OCI-LY1 (cell line): ENCODE data around the gene GMCL2.

Source experiments
- H2AFZ ChIP-seq: fragments of 200-600 bp; sonication (generic), shearing (Covaris generic); 2 replicates; pipeline ENCODE4 v1.6.0; 2014; ENCODE audit warnings: antibody characterized with exemption, mild to moderate bottlenecking, low read length
- H3F3A ChIP-seq: fragments of 200-600 bp; sonication (generic), shearing (Covaris generic); 2 replicates; pipeline ENCODE4 v1.6.0; 2014; ENCODE audit warnings: mild to moderate bottlenecking, antibody characterized with exemption, low read length, moderate library complexity; ENCODE audit not compliant: insufficient read depth
- H3K27ac ChIP-seq: fragments of 200-600 bp; sonication (generic); 2 replicates; pipeline ENCODE4 v1.5.1; 2014; ENCODE audit warnings: low read length, mixed run types, mild to moderate bottlenecking, low read depth; ENCODE audit not compliant: poor library complexity, severe bottlenecking
- H3K27me3 ChIP-seq: fragments of 200-600 bp; sonication (generic); 2 replicates; pipeline ENCODE4 v1.6.0; 2014; ENCODE audit warnings: antibody characterized with exemption, mild to moderate bottlenecking, low read length, moderate library complexity; ENCODE audit not compliant: insufficient read depth
- H3K36me3 ChIP-seq: fragments of 200-600 bp; sonication (generic); 2 replicates; pipeline ENCODE4 v1.6.1; 2014; ENCODE audit warnings: mild to moderate bottlenecking, antibody characterized with exemption, low read length, moderate library complexity, mixed read lengths; ENCODE audit not compliant: insufficient read depth
- H3K4me1 ChIP-seq: fragments of 200-600 bp; sonication (generic); 2 replicates; pipeline ENCODE4 v1.5.1; 2014; ENCODE audit warnings: mild to moderate bottlenecking, low read length, moderate library complexity; ENCODE audit not compliant: insufficient read depth, severe bottlenecking
- H3K4me2 ChIP-seq: fragments of 200-600 bp; sonication (generic), shearing (Covaris generic); 2 replicates; pipeline ENCODE4 v1.6.1; 2014; ENCODE audit warnings: low read length
- H3K4me3 ChIP-seq: fragments of 200-600 bp; sonication (generic); 2 replicates; pipeline ENCODE4 v1.5.1; 2014; ENCODE audit warnings: low read length, low read depth, mild to moderate bottlenecking, mixed read lengths; ENCODE audit not compliant: poor library complexity, severe bottlenecking
- H3K79me2 ChIP-seq: fragments of 200-600 bp; shearing (Covaris generic); 2 replicates; pipeline ENCODE4 v1.6.1; 2016; ENCODE audit warnings: mixed run types, low read length, mixed read lengths; ENCODE audit not compliant: insufficient read depth
- H3K9ac ChIP-seq: fragments of 200-600 bp; sonication (generic), shearing (Covaris generic); 2 replicates; pipeline ENCODE4 v1.6.1; 2014; ENCODE audit warnings: mild to moderate bottlenecking, low read length, mixed read lengths
- H3K9me2 ChIP-seq: fragments of 200-600 bp; sonication (generic), shearing (Covaris generic); 2 replicates; pipeline ENCODE4 v1.6.1; 2014; ENCODE audit warnings: low read depth, mild to moderate bottlenecking, low read length, mixed read lengths
- H3K9me3 ChIP-seq: fragments of 200-600 bp; shearing (Covaris generic); 2 replicates; pipeline ENCODE4 v1.6.1; 2014; ENCODE audit warnings: low read length, mixed read lengths
- H4K20me1 ChIP-seq: fragments of 200-600 bp; sonication (generic), shearing (Covaris generic); 2 replicates; pipeline ENCODE4 v1.6.0; 2016; ENCODE audit warnings: mild to moderate bottlenecking, low read length; ENCODE audit not compliant: insufficient read depth
- EZH2 ChIP-seq: fragments of 200-600 bp; sonication (generic), shearing (Covaris generic); IDR thresholded peaks from 2 replicates; pipeline ENCODE4 v1.8.0; 2017; ENCODE audit warnings: borderline replicate concordance, mixed run types, mild to moderate bottlenecking, antibody characterized with exemption, low read length, moderate library complexity, mixed read lengths
- TF ChIP-seq, protein P1 (sequence below): fragments of 200-600 bp; sonication (generic), shearing (Covaris generic); IDR thresholded peaks from 2 replicates; pipeline ENCODE4 v1.5.1; 2017; ENCODE audit warnings: mild to moderate bottlenecking, antibody characterized with exemption, low read length, moderate library complexity, mixed read lengths

Gene GMCL2

DNA sequence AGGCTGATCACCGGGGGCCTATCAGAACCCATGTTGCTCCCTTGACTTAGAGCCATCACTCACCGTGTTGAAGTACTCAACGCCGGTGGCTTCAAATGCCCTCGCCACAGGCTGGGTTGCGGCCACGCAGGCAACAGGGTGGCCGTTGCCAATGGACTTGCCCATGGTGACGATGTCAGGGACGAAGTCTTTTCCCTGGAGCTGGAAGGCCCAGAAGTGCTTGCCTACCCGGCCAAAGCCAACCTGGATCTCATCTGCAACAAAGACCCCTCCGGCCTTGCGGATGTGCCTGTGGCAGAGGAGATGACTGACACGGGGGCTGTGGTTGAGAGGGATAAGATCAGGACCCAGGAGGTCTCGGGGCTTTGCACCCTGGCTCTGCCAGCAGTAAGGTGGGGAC, 35.1 kb upstream of the GMCL2 start:
- Histone ChIP-seq H3K4me1 (no peaks in the 10 kb centered on the region), H2AFZ (no peak overlapping the region), H3K79me2 (no peaks in the 10 kb centered on the region), H3F3A (no peaks in the 10 kb centered on the region), H3K27ac (no peak overlapping the region), H3K4me3 (no peak overlapping the region), H3K27me3 (no peaks in the 10 kb centered on the region), H4K20me1 (no peaks in the 10 kb centered on the region), H3K9me2 (no peaks in the 10 kb centered on the region), H3K9me3 (no peaks in the 10 kb centered on the region), H3K4me2 (no peak overlapping the region), H3K36me3 (peaks cover 58% of the 10 kb centered on the region), H3K9ac (no peak overlapping the region)
- TF ChIP-seq, protein P1, sequence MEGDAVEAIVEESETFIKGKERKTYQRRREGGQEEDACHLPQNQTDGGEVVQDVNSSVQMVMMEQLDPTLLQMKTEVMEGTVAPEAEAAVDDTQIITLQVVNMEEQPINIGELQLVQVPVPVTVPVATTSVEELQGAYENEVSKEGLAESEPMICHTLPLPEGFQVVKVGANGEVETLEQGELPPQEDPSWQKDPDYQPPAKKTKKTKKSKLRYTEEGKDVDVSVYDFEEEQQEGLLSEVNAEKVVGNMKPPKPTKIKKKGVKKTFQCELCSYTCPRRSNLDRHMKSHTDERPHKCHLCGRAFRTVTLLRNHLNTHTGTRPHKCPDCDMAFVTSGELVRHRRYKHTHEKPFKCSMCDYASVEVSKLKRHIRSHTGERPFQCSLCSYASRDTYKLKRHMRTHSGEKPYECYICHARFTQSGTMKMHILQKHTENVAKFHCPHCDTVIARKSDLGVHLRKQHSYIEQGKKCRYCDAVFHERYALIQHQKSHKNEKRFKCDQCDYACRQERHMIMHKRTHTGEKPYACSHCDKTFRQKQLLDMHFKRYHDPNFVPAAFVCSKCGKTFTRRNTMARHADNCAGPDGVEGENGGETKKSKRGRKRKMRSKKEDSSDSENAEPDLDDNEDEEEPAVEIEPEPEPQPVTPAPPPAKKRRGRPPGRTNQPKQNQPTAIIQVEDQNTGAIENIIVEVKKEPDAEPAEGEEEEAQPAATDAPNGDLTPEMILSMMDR, result no peak
- TF ChIP-seq EZH2, result no peak

DNA sequence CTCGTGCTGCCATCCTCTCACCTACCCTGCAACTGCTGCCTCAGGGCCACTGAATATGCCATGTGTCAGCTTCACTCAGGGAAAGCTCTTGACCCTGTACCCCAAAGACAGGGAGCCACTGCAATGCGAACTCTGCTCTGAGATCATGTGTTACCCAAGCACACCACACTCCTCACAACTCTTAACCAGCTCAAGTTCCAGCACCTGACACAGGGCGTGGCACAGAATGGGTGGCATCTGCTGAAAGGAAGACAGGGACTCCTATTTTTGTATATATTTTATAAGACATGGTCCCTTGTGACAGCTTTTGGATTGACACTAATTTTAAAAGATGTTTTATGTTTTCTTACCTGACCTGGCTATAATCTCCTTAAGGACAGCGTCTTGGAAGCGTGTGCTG, 34.7 kb upstream of the GMCL2 start:
- Histone ChIP-seq H3K4me1 (no peaks in the 10 kb centered on the region), H3K79me2 (no peaks in the 10 kb centered on the region), H3K9me2 (no peaks in the 10 kb centered on the region), H3K27ac (no peak overlapping the region), H4K20me1 (no peaks in the 10 kb centered on the region), H2AFZ (no peak overlapping the region), H3K4me2 (no peak overlapping the region), H3K9ac (no peak overlapping the region), H3K4me3 (no peak overlapping the region), H3K9me3 (no peaks in the 10 kb centered on the region), H3K36me3 (peaks cover 58% of the 10 kb centered on the region), H3F3A (no peaks in the 10 kb centered on the region), H3K27me3 (no peaks in the 10 kb centered on the region)
- TF ChIP-seq EZH2, result no peak
- TF ChIP-seq, protein P1, result no peak

DNA sequence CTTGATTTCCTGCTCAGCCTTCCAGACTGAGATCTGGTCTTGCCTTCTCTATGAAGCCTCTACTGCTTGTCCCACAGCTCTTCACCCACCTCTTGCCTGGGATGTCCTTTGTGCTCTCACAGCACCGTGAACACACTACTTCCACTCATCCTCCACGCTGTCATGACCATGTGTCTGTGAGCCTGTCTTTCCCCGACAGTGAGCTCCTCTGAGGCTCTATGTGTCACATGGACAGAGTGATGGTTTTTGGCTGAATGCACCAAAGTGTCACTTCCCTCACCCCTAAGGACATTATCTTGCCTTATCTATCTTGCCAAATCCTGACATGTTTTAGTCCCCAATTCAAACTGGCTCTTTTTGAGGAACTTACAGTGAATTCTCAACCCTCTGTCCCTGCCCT, 34.1 kb upstream of the GMCL2 start:
- peaks cover 58% of the 10 kb centered on the region for H3K36me3 ChIP-seq
- H4K20me1 ChIP-seq, result no peaks in the 10 kb centered on the region
- no peak overlapping the region for H3K9ac ChIP-seq
- no peaks in the 10 kb centered on the region for H3K9me2 ChIP-seq
- no peaks in the 10 kb centered on the region for H3K79me2 ChIP-seq
- H3K9me3 ChIP-seq, result no peaks in the 10 kb centered on the region
- peaks cover 6% of the 10 kb centered on the region for H3K4me1 ChIP-seq
- H2AFZ ChIP-seq, result no peak overlapping the region
- H3K27ac ChIP-seq, result no peak overlapping the region
- no peaks in the 10 kb centered on the region for H3F3A ChIP-seq
- no peak overlapping the region for H3K4me3 ChIP-seq
- no peaks in the 10 kb centered on the region for H3K27me3 ChIP-seq
- no peak overlapping the region for H3K4me2 ChIP-seq
- TF ChIP-seq, protein P1, result no peak
- no peak for TF ChIP-seq EZH2
